ENCODE measurements around the gene BTN3A1.

- no peak for TF ChIP-seq CTCF (conservative IDR thresholded peaks at IDR 0.05 in 1 of 2, IDR thresholded peaks at IDR 0.05 in 1 of 2; ENCODE audit: low read depth in 1 of 2, low read length in 2 of 2)
- TF ChIP-seq EZH2 (IDR thresholded peaks at IDR 0.05; ENCODE audit: low read length, missing control alignments): no peak
Observed at GRCh38 chr6:26365633-26365995, 36.5 kb upstream of the BTN3A1 start.

Measured in fibroblast of lung (primary cell).